Measurements from ENCODE around the gene WDR74.
A peak's percentile ranks its signal among the peaks of the same experiment; 100 is the strongest.

Gene WDR74

DNA sequence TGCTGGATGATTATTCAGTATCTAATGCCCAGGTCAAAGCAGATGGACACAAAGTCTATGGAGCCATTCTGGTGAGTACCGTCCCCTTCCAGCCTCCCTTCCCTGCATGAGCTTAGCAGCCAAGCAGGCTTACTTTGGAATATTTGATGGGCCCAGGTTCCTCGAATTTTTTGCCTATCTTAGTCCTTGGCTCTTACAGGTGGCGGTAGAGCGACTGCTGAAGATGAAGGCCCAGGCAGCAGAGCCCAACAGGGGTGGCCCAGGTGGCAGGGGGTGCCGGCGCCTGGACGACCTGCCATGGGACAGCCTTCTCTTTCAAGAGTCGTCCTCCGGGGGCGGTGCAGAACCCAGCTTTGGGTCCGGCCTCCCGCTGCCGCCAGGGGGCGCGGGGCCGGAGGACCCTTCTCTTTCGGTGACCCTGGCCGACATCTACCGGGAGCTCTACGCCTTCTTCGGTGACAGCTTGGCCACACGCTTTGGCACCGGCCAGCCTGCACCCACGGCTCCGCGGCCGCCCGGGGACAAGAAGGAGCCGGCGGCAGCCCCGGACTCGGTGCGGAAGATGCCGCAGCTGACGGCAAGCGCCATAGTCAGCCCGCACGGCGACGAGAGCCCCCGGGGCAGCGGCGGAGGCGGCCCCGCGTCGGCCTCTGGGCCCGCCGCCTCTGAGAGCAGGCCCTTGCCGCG, 52.9 kb downstream of the WDR74 start:
- H3K9me3 ChIP-seq (ENCODE audit: low read length), result no peaks in the 10 kb centered on the region
- peaks cover 24% of the 10 kb centered on the region for H3K4me1 ChIP-seq (ENCODE audit: insufficient read depth, low read length)
- peaks cover 34% of the 10 kb centered on the region for H3K36me3 ChIP-seq (ENCODE audit: insufficient read depth, low read length)
- peak overlapping the region; percentile 97 for H3K9ac ChIP-seq (ENCODE audit: low read length)
- peak overlapping the region; percentile 87 for H3K27ac ChIP-seq (ENCODE audit: low read depth, low read length)
- no peaks in the 10 kb centered on the region for H3K27me3 ChIP-seq (ENCODE audit: control insufficient read depth in 1 of 2, insufficient read depth in 2 of 2, low read length in 2 of 2)
- peak overlapping the region; percentile 69 to 100 for H3K4me3 ChIP-seq (ENCODE audit: low read depth in 1 of 2, low read length in 2 of 2)

Data from muscle layer of colon (tissue), 2 donors.